Measurements from ENCODE around the gene ERGIC1. TPM values are rescaled to one million over a fixed set of nuclear protein-coding genes. Genes with fewer than 3 reads are reported as not detected.

Gene ERGIC1
- total and polyA plus RNA-seq, 2 experiments from 2014 or later = 25.2 to 92.2 TPM

DNA sequence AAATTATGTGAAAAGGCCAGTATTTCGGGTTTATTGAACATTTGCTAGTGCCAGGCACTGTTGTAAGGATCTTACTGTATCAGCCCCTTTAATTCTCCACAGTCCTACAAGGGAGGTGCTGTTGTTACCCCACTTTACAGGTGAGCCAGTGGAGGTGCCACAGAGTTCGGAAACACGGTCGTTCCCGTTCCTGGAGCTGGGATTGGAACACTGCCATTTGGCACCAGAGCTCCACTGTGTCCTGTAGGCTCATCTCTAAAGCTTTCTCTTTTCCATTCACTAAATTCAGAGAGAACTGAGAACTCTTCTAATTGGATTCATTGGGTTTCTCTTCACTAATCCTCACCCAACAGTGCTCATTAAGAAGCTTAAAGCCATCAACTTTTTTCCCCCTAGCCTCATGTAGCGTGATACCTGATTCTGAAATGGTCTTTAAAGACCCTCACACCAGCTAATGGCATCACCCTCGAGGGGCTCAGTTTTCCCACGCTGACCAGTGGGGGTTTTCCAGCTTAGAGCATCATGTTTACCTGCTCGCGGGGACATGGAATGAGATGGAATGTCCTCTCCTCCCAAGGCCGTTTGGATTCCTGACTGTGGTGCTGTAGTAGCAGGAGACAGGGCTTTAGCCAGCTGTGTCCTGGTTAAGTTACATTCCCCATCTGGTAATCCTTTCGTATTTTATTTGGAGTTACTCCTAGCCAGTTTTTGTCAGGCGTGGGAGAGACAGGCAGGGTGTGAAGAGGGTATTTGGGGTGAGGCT, 5.8 kb downstream of the ERGIC1 start (continued):
- no peak for TF ChIP-seq ZNF462 (CRISPR knock-in tag; IDR thresholded peaks at IDR 0.05)
- TF ChIP-seq REST (IDR thresholded peaks at IDR 0.05; ENCODE audit: unreplicated experiment) = no peak
- no peak for TF ChIP-seq NANOG (IDR thresholded peaks at IDR 0.05; ENCODE audit: borderline replicate concordance)
- TF ChIP-seq, protein P1, sequence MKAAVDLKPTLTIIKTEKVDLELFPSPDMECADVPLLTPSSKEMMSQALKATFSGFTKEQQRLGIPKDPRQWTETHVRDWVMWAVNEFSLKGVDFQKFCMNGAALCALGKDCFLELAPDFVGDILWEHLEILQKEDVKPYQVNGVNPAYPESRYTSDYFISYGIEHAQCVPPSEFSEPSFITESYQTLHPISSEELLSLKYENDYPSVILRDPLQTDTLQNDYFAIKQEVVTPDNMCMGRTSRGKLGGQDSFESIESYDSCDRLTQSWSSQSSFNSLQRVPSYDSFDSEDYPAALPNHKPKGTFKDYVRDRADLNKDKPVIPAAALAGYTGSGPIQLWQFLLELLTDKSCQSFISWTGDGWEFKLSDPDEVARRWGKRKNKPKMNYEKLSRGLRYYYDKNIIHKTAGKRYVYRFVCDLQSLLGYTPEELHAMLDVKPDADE (IDR thresholded peaks at IDR 0.05) = no peak
- no peak for TF ChIP-seq ZNF331 (CRISPR knock-in tag; IDR thresholded peaks at IDR 0.05; ENCODE audit: low read depth)
- TF ChIP-seq EZH2 (IDR thresholded peaks at IDR 0.05; ENCODE audit: low read depth, unreplicated experiment) = no peak
- TF ChIP-seq STAT1 (IDR thresholded peaks at IDR 0.05; ENCODE audit: unreplicated experiment) = no peak
- TF ChIP-seq CREB1 (CRISPR knock-in tag; IDR thresholded peaks at IDR 0.05; ENCODE audit: low read depth) = no peak
- TF ChIP-seq JUNB (IDR thresholded peaks at IDR 0.05; ENCODE audit: unreplicated experiment) = no peak
- TF ChIP-seq, protein P2, sequence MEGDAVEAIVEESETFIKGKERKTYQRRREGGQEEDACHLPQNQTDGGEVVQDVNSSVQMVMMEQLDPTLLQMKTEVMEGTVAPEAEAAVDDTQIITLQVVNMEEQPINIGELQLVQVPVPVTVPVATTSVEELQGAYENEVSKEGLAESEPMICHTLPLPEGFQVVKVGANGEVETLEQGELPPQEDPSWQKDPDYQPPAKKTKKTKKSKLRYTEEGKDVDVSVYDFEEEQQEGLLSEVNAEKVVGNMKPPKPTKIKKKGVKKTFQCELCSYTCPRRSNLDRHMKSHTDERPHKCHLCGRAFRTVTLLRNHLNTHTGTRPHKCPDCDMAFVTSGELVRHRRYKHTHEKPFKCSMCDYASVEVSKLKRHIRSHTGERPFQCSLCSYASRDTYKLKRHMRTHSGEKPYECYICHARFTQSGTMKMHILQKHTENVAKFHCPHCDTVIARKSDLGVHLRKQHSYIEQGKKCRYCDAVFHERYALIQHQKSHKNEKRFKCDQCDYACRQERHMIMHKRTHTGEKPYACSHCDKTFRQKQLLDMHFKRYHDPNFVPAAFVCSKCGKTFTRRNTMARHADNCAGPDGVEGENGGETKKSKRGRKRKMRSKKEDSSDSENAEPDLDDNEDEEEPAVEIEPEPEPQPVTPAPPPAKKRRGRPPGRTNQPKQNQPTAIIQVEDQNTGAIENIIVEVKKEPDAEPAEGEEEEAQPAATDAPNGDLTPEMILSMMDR (conservative IDR thresholded peaks at IDR 0.05; ENCODE audit: low read depth in 2 of 2) = no peak
